ENCODE data around the gene OXCT2. TPM values are rescaled to one million over a fixed set of nuclear protein-coding genes. Genes with fewer than 3 reads are reported as not detected.

OXCT2 gene
- total RNA-seq (2014; rRNA removed; shearing (Covaris generic)): 14.4 and 16.6 TPM in 2 replicates

GRCh38 chr1:39771022-39771532 lies at the start of gene OXCT2:
TSS of gene OXCT2 (minus strand) at chr1:39771348. CDS start at chr1:39771255, 93 bp downstream.

GRCh38 chr1:39788758-39789570 lies 17.8 kb upstream of the OXCT2 start, which contains the start of gene BMP8B:
TSS of gene BMP8B (minus strand) at chr1:39788865. CDS start at chr1:39788485, 380 bp downstream.

GRCh38 chr1:39738622-39739366 lies 32.4 kb downstream of the OXCT2 start, which contains the start of gene PPIE:
TSS of gene PPIE (plus strand) at chr1:39738882. CDS start at chr1:39738901, 19 bp downstream.

Small RNAs within 50 kb of the gene (small RNA-seq; reads per million reads assigned to genes)
- gene AL033527.1 (not detected), gene RNU7-121P (not detected)

Other genes with a start within 250 kb of the OXCT2 start
- gene PABPC4, start 194.6 kb downstream of the OXCT2 start, total RNA-seq (2014; rRNA removed; shearing (Covaris generic)): 243 and 265 TPM in 2 replicates
- not detected in 2 replicates for gene HEYL, start 131.7 kb downstream of the OXCT2 start, total RNA-seq (2014; rRNA removed; shearing (Covaris generic))
- gene NT5C1A, start 99.2 kb downstream of the OXCT2 start, total RNA-seq (2014; rRNA removed; shearing (Covaris generic)): 0.34 and 1.2 TPM in 2 replicates
- 0.11 and 0.19 TPM in 2 replicates for gene HPCAL4, start 79.9 kb downstream of the OXCT2 start, total RNA-seq (2014; rRNA removed; shearing (Covaris generic))
- gene PPIE, start 32.5 kb downstream of the OXCT2 start, total RNA-seq (2014; rRNA removed; shearing (Covaris generic)): 57.7 and 64.2 TPM in 2 replicates
- 10.3 and 10.9 TPM in 2 replicates for gene BMP8B, start 17.5 kb upstream of the OXCT2 start, total RNA-seq (2014; rRNA removed; shearing (Covaris generic))
- 36.4 and 45.4 TPM in 2 replicates for gene TRIT1, start 112.2 kb upstream of the OXCT2 start, total RNA-seq (2014; rRNA removed; shearing (Covaris generic))
- 1.6 and 2.5 TPM in 2 replicates for gene MYCL, start 130.6 kb upstream of the OXCT2 start, total RNA-seq (2014; rRNA removed; shearing (Covaris generic))
- gene MFSD2A, start 183.8 kb upstream of the OXCT2 start, total RNA-seq (2014; rRNA removed; shearing (Covaris generic)): 20.3 and 20.9 TPM in 2 replicates